A549 treated with AZD9567 at 1 μM for 4 hours (cell line): Measurements from ENCODE around the gene INTS2. TPM values are rescaled to one million over a fixed set of nuclear protein-coding genes. Genes with fewer than 3 reads are reported as not detected.

Experiments
- total RNA-seq: library from RNA; stranded (reverse); fragments of 200-300 nt; extraction: Qiagen RNA extraction; gene quantifications from 5 replicates; pipeline ENCODE4 v1.2.3, GENCODE V29; 2022; ENCODE audit not compliant: insufficient read depth

Gene INTS2
- 10.1 to 16.2 TPM (median 12.9 TPM) in 5 replicates for total RNA-seq

GRCh38 chr17:61927208-61928100 lies at the start of gene INTS2:
TSS of gene INTS2 (minus strand) at chr17:61927982. CDS start at chr17:61926644, 1,338 bp downstream.

GRCh38 chr17:61862975-61863800 lies 64.6 kb downstream of the INTS2 start, which contains the start of gene BRIP1:
TSS of gene BRIP1 (minus strand) at chr17:61863528. CDS start at chr17:61861539, 1,989 bp downstream.

Other genes with a start within 250 kb of the INTS2 start
- 3.4 to 6.2 TPM (median 4.7 TPM) in 5 replicates for gene BRIP1, start 64.5 kb downstream of the INTS2 start, total RNA-seq
- 15.6 to 28.0 TPM (median 21.1 TPM) in 5 replicates for gene MED13, start 137.3 kb upstream of the INTS2 start, total RNA-seq